Panc1 (cell line): ENCODE results near the gene LIME1.

Experiments used
- CTCF ChIP-seq: fragments of 450-650 bp; IDR thresholded peaks from 2 replicates; pipeline ENCODE4 v1.5.1; 2017; ENCODE audit warnings: mild to moderate bottlenecking
- POLR2AphosphoS5 ChIP-seq: IDR thresholded peaks from 2 replicates; pipeline ENCODE4 v1.6.1; 2012; ENCODE audit warnings: mild to moderate bottlenecking, low read depth, low read length, moderate library complexity
- SIN3A ChIP-seq: IDR thresholded peaks from 2 replicates; pipeline ENCODE4 v1.6.1; 2012; ENCODE audit warnings: low read depth, mild to moderate bottlenecking, low read length, moderate library complexity, borderline replicate concordance; ENCODE audit not compliant: insufficient read depth
- TCF7L2 ChIP-seq: IDR thresholded peaks from 2 replicates; pipeline ENCODE4 v1.6.1; 2011; ENCODE audit warnings: mild to moderate bottlenecking, low read depth, low read length, inconsistent platforms
- TF ChIP-seq, protein P1 (sequence below), 2 experiments: IDR thresholded peaks; 2 replicates each; pipeline ENCODE4 v1.6.1; 2011 to 2012; ENCODE audit warnings: low read depth in 2 of 2, control low read depth in 1 of 2, low read length in 1 of 2, mild to moderate bottlenecking in 1 of 2, moderate library complexity in 1 of 2; ENCODE audit not compliant: insufficient read depth in 1 of 2

DNA sequence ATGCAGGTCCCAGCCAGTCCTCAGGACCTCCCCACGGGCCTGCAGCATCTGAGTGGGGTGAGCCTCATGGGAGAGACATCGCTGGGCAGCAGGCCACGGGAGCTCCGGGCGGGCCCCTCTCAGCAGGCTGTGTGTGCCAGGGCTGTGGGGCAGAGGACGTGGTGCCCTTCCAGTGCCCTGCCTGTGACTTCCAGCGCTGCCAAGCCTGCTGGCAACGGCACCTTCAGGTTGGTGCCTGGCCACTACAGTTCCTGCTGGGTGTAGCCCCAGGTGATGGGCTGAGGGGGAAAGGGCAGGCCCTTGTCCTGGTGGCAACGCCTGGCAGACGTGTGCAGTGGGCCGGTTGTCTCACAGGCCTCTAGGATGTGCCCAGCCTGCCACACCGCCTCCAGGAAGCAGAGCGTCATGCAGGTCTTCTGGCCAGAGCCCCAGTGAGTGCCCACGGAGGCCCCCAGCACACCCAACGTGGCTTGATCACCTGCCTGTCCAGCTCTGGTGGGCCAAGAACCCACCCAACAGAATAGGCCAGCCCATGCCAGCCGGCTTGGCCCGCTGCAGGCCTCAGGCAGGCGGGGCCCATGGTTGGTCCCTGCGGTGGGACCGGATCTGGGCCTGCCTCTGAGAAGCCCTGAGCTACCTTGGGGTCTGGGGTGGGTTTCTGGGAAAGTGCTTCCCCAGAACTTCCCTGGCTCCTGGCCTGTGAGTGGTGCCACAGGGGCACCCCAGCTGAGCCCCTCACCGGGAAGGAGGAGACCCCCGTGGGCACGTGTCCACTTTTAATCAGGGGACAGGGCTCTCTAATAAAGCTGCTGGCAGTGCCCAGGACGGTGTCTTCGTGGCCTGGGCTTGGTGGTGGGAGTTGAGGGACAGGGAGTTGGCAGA is 40.8 kb upstream of the LIME1 start:
- TF ChIP-seq CTCF (no peak), POLR2AphosphoS5 (peak; percentile 3; the same call in 1 of the 2 replicates), SIN3A (no peak), TCF7L2 (no peak)
- TF ChIP-seq, protein P1, sequence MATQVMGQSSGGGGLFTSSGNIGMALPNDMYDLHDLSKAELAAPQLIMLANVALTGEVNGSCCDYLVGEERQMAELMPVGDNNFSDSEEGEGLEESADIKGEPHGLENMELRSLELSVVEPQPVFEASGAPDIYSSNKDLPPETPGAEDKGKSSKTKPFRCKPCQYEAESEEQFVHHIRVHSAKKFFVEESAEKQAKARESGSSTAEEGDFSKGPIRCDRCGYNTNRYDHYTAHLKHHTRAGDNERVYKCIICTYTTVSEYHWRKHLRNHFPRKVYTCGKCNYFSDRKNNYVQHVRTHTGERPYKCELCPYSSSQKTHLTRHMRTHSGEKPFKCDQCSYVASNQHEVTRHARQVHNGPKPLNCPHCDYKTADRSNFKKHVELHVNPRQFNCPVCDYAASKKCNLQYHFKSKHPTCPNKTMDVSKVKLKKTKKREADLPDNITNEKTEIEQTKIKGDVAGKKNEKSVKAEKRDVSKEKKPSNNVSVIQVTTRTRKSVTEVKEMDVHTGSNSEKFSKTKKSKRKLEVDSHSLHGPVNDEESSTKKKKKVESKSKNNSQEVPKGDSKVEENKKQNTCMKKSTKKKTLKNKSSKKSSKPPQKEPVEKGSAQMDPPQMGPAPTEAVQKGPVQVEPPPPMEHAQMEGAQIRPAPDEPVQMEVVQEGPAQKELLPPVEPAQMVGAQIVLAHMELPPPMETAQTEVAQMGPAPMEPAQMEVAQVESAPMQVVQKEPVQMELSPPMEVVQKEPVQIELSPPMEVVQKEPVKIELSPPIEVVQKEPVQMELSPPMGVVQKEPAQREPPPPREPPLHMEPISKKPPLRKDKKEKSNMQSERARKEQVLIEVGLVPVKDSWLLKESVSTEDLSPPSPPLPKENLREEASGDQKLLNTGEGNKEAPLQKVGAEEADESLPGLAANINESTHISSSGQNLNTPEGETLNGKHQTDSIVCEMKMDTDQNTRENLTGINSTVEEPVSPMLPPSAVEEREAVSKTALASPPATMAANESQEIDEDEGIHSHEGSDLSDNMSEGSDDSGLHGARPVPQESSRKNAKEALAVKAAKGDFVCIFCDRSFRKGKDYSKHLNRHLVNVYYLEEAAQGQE (IDR thresholded peaks at IDR 0.05; ENCODE audit: insufficient read depth in 1 of 2, low read depth in 2 of 2, low read length in 1 of 2), result no peak
